Measurements from ENCODE around the gene RAP1A. TPM values are rescaled to one million over a fixed set of nuclear protein-coding genes. Genes with fewer than 3 reads are reported as not detected.

The RAP1A gene
- total RNA-seq, 1 donor, result 17.0 TPM

- Histone ChIP-seq H2AFZ (ENCODE audit: low read length) (no peak overlapping the region), H3K27me3 (ENCODE audit: insufficient read depth, low read length) (no peaks in the 10 kb centered on the region), H4K20me1 (ENCODE audit: insufficient read depth, low read length) (no peaks in the 10 kb centered on the region), H3K4me3 (ENCODE audit: insufficient read depth, low read length) (no peak overlapping the region), H3K9me3 (ENCODE audit: low read depth, low read length) (no peaks in the 10 kb centered on the region), H3K27ac (ENCODE audit: low read depth, low read length) (no peak overlapping the region), H3K4me1 (ENCODE audit: insufficient read depth, low read length) (peaks cover 18% of the 10 kb centered on the region), H3K36me3 (ENCODE audit: insufficient read depth, low read length) (no peaks in the 10 kb centered on the region), H3K79me2 (ENCODE audit: insufficient read depth, low read length) (no peaks in the 10 kb centered on the region), H3K4me2 (ENCODE audit: insufficient read depth, low read length) (no peak overlapping the region)
- no peak for TF ChIP-seq CTCF (IDR thresholded peaks at IDR 0.05; ENCODE audit: extremely low read depth, low read depth, low read length)
- no peak for DNase-seq (ENCODE audit: insufficient read length, low spot score, missing footprints)
These were observed 47.6 kb upstream of the RAP1A start for GRCh38 chr1:111571987-111572386.

- Histone ChIP-seq H2AFZ (ENCODE audit: low read length) (no peak overlapping the region), H3K79me2 (ENCODE audit: insufficient read depth, low read length) (no peaks in the 10 kb centered on the region), H3K4me3 (ENCODE audit: insufficient read depth, low read length) (no peak overlapping the region), H3K27me3 (ENCODE audit: insufficient read depth, low read length) (no peaks in the 10 kb centered on the region), H3K9me3 (ENCODE audit: low read depth, low read length) (no peaks in the 10 kb centered on the region), H3K4me2 (ENCODE audit: insufficient read depth, low read length) (no peak overlapping the region), H3K27ac (ENCODE audit: low read depth, low read length) (no peak overlapping the region), H4K20me1 (ENCODE audit: insufficient read depth, low read length) (no peaks in the 10 kb centered on the region), H3K4me1 (ENCODE audit: insufficient read depth, low read length) (peaks cover 9% of the 10 kb centered on the region), H3K36me3 (ENCODE audit: insufficient read depth, low read length) (no peaks in the 10 kb centered on the region)
- TF ChIP-seq CTCF (IDR thresholded peaks at IDR 0.05; ENCODE audit: extremely low read depth, low read depth, low read length), result no peak
- no peak for DNase-seq (ENCODE audit: insufficient read length, low spot score, missing footprints)
These were observed 43.0 kb upstream of the RAP1A start for GRCh38 chr1:111576547-111576946.

GRCh38 chr1:111577814-111578213 is 41.8 kb upstream of the RAP1A start:
- Histone ChIP-seq H3K79me2 (ENCODE audit: insufficient read depth, low read length) (no peaks in the 10 kb centered on the region), H3K4me1 (ENCODE audit: insufficient read depth, low read length) (no peaks in the 10 kb centered on the region), H3K27ac (ENCODE audit: low read depth, low read length) (no peak overlapping the region), H2AFZ (ENCODE audit: low read length) (no peak overlapping the region), H3K9me3 (ENCODE audit: low read depth, low read length) (no peaks in the 10 kb centered on the region), H3K27me3 (ENCODE audit: insufficient read depth, low read length) (no peaks in the 10 kb centered on the region), H3K4me3 (ENCODE audit: insufficient read depth, low read length) (no peak overlapping the region), H4K20me1 (ENCODE audit: insufficient read depth, low read length) (no peaks in the 10 kb centered on the region), H3K36me3 (ENCODE audit: insufficient read depth, low read length) (no peaks in the 10 kb centered on the region), H3K4me2 (ENCODE audit: insufficient read depth, low read length) (no peak overlapping the region)
- TF ChIP-seq CTCF (IDR thresholded peaks at IDR 0.05; ENCODE audit: extremely low read depth, low read depth, low read length), result no peak
- no peak for DNase-seq (ENCODE audit: insufficient read length, low spot score, missing footprints)

GRCh38 chr1:111581166-111581565 is 38.4 kb upstream of the RAP1A start:
- no peak for TF ChIP-seq CTCF (IDR thresholded peaks at IDR 0.05; ENCODE audit: extremely low read depth, low read depth, low read length)
- Histone ChIP-seq H4K20me1 (ENCODE audit: insufficient read depth, low read length) (no peaks in the 10 kb centered on the region), H3K36me3 (ENCODE audit: insufficient read depth, low read length) (no peaks in the 10 kb centered on the region), H3K4me2 (ENCODE audit: insufficient read depth, low read length) (no peak overlapping the region), H3K9me3 (ENCODE audit: low read depth, low read length) (no peaks in the 10 kb centered on the region), H3K79me2 (ENCODE audit: insufficient read depth, low read length) (no peaks in the 10 kb centered on the region), H3K27me3 (ENCODE audit: insufficient read depth, low read length) (no peaks in the 10 kb centered on the region), H3K4me1 (ENCODE audit: insufficient read depth, low read length) (peaks cover 6% of the 10 kb centered on the region), H2AFZ (ENCODE audit: low read length) (no peak overlapping the region), H3K27ac (ENCODE audit: low read depth, low read length) (no peak overlapping the region), H3K4me3 (ENCODE audit: insufficient read depth, low read length) (no peak overlapping the region)
- no peak for DNase-seq (ENCODE audit: insufficient read length, low spot score, missing footprints)

Measured in osteoblast (primary cell).